CD4-positive, alpha-beta T cell treated with Interferon gamma for 1 hour (primary cell): Measurements from ENCODE around the gene MAP2K5.
A peak's percentile ranks its signal among the peaks of the same experiment; 100 is the strongest.

Source experiments
- DNase-seq: peaks from one replicate; pipeline ENCODE4 v3.0.0-alpha.2; 2020

MAP2K5 gene

DNA sequence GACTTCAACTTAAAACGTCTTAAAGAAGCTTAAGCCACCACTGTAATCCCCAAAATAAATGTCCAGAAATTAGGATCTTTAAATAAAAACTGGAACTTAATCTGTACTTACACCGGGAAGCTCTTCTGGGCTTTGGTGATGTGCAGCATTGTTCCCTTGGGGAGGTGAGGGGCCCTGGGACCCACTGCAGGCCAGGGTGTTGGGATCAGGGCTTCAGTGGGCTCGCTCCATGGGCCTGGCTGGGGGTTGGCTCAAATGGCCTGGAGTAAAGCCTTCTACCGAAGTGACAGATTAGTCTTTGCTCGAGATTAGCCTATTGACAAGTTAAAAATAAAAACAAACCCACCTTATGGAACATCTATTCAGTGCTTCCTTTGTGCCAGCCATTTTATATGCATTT is 303.5 kb downstream of the MAP2K5 start:
- no peak for DNase-seq

DNA sequence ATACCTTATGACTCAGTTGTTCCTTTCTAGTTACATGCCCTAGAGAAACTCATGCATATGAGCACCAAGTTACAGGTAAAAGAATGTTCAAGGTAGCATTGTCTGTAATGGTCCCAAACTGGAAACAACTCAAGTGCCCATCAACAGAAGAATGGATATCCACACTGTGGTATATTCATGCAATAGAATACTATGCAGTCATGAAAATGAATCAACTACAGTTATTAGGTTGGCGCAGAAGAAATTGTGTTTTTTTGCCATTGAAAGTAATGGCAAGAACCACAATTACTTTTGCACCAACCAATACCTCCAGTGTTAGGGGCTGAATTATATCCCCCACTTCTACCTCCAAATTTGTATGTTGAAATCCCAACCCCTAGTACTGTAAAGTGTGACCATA is 307.0 kb downstream of the MAP2K5 start:
- no peak for DNase-seq

DNA sequence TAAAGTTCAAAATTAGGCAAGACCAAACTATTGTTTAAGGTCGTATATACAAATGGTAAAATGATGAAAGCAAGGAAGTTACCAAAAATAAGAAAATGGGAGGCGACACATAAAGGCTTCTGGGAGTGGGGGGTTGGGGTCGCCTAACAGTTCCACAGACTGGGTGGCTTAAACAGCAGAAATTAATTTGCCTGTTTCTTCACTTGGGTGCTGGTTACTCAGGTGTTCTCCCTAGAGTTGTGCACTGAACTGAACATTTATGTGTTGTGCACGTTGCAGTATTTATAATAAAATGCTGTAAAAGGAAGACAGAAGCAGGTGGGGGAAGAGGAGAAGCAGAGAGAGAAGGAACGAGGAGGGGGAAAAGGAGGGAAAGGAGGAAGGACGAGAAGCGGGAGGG is 307.8 kb downstream of the MAP2K5 start:
- DNase-seq, result no peak

DNA sequence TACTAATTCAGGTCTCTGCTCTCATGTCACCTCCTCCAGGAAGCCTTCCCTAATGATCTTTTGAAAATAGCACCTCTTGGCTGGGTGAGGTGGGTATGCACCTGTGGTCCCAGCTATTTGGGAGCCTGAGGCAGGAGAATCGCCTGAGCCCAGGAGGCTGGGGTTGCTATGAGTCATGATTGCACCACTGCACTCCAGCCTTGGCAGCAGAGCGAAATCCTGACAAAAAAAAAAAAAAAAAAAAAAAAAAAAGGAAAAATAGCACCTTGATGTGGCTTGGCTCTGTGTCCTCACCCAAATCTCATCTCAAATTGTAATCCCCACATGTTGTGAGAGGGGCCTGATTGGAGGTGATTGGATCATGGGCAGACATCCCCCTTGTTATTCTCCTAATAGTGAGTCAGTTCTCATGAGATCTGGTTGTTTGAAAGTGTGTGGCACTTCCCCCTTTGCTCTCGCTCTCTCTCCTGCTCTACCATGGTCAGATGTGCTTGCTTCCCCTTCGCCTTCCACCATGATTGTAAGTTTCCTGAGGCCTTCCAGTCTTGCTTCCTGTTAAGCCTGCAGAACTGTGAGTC is 308.6 kb downstream of the MAP2K5 start:
- DNase-seq, result peak; percentile 43

DNA sequence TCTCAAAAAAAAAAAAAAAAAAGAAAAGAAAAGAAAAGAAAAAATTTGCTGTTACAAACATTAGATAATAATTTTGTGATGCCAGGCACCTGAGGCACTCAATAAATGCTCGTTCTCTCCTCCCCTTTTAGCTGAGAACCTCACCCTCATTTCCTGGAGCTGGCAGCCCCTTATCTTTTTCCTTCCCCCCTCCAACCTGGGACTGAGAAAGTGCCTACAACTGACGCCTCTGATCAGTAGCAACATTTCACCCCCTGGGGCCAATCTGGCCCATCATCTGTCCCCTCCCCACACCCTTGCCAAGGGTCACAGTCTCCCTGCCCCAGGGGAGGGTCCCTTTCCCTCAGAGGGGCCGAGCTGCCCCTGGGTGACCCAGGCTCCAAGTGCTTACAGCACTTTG is 309.9 kb downstream of the MAP2K5 start:
- no peak for DNase-seq

DNA sequence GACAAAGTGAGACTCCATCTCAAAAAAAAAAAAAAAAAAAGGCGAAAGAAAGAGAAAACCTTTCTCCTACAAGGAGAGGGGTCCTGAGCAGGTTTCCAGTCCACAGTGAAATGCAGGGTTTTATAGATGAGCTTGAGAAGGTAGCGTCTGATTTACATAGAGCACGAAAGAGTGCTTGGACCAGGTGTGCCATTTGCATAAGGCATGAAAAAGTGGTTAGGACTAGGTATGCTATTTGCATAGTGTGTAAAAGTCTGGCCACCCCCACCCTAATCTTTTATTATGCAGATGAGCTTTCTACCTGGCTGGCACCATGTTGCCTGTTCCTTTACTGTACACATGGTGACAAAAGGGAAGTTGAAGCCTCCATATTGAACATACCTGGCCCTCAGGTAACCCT is 311.0 kb downstream of the MAP2K5 start:
- no peak for DNase-seq

DNA sequence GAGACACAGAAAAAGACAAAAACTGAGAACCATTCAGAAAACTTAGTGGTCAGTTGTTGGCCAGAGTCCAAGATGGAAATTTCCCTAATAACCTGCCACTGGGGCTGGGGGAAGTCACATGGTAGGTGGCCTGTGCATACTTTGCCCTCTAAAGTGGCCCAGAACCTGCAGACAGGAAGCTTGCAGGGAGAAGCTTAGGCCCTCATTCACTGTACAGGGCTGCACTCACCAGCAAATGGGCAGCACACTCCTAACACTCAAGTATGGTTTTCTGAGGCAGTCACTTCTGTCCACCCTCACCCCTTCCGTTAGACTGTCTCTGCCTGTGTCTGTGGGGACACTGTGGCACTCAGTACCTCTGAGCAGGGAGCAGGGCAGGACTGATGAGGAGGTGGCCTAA is 311.9 kb downstream of the MAP2K5 start:
- DNase-seq, result no peak

DNA sequence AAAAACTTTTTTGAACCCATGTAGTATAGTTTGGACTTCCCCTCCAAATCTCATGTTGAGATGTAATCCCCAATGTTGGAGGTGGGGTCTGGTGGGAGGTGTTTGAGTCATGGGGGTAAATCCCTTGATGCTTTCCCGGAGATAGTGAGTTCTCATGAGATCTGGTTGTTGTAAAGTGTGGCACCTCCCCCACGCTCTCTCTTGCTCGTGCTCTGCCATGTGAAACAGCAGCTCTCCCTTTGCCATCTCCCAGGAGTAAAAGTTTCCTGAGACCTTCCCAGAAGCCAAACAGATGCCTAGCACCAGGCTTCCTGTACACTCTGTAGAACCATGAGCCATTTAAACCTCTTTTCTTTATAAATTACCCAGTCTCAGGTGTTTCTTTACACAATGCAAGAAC is 313.3 kb downstream of the MAP2K5 start:
- no peak for DNase-seq
